DOHH2 (cell line): ENCODE data around the gene N4BP3.

Experiments used
- EZH2phosphoT487 ChIP-seq: fragments of 200-600 bp; sonication (generic); IDR thresholded peaks from 2 replicates; pipeline ENCODE4 v1.6.1; 2017; ENCODE audit warnings: borderline replicate concordance, mild to moderate bottlenecking, antibody characterized with exemption, low read length, moderate library complexity, mixed read lengths
- TF ChIP-seq, protein P1 (sequence below): fragments of 200-600 bp; sonication (generic); IDR thresholded peaks from one replicate; pipeline ENCODE4 v1.5.1; 2014; ENCODE audit warnings: antibody characterized with exemption, mild to moderate bottlenecking, low read depth, low read length; ENCODE audit not compliant: poor library complexity, severe bottlenecking

DNA sequence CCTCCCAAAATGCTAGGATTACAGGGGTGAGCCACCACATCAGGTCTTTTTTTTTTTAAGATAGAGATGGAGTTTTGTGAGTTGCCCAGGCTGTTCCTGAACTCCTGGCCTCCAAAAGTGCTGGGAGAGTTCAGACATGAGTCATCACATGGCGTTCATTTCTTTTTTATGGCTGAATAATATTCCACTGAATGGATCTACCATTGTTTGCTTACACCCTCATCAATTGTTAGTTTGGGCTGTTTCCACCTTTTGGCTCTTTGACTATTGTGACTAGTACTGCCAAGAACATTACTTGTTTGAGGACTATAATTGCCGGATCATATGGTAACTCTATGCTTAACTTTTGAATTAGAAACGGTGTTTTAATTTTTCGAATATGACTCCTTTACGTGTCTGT lies 787 bp upstream of the N4BP3 start:
- TF ChIP-seq, protein P1, sequence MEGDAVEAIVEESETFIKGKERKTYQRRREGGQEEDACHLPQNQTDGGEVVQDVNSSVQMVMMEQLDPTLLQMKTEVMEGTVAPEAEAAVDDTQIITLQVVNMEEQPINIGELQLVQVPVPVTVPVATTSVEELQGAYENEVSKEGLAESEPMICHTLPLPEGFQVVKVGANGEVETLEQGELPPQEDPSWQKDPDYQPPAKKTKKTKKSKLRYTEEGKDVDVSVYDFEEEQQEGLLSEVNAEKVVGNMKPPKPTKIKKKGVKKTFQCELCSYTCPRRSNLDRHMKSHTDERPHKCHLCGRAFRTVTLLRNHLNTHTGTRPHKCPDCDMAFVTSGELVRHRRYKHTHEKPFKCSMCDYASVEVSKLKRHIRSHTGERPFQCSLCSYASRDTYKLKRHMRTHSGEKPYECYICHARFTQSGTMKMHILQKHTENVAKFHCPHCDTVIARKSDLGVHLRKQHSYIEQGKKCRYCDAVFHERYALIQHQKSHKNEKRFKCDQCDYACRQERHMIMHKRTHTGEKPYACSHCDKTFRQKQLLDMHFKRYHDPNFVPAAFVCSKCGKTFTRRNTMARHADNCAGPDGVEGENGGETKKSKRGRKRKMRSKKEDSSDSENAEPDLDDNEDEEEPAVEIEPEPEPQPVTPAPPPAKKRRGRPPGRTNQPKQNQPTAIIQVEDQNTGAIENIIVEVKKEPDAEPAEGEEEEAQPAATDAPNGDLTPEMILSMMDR: no peak
- TF ChIP-seq EZH2phosphoT487: no peak
